CD4-positive, CD25-positive, alpha-beta regulatory T cell (primary cell): Measurements from ENCODE around the gene CFAP46. TPM values are rescaled to one million over a fixed set of nuclear protein-coding genes. Genes with fewer than 3 reads are reported as not detected.

ENCODE experiments used
- ATAC-seq, 2 donors: fragments of 150-1000 bp; cut with Tn5 transposase; one replicate each; pipeline ENCODE4 v1.10.0; 2021; ENCODE audit warnings: low read depth in 2 of 2, moderate number of reproducible peaks in 2 of 2, moderate library complexity in 1 of 2
- DNase-seq, 3 donors: peaks; one replicate each; pipeline versions ENCODE4 v3.0.0 to v3.0.0-alpha.2; 2012 to 2022; ENCODE audit warnings: mixed read lengths in 1 of 3
- H3K27ac ChIP-seq: one replicate; pipeline ENCODE4 v1.7.0; 2013; ENCODE audit warnings: mild to moderate bottlenecking, low read length; ENCODE audit not compliant: insufficient read depth, poor library complexity, severe bottlenecking
- H3K27me3 ChIP-seq: one replicate; pipeline ENCODE4 v1.7.0; 2013; ENCODE audit warnings: low read length; ENCODE audit not compliant: control insufficient read depth, insufficient read depth
- H3K36me3 ChIP-seq: one replicate; pipeline ENCODE4 v1.7.0; 2013; ENCODE audit warnings: mild to moderate bottlenecking, low read length, moderate library complexity; ENCODE audit not compliant: control insufficient read depth, insufficient read depth
- H3K4me1 ChIP-seq: 2 replicates; pipeline ENCODE4 v1.7.0; 2013; ENCODE audit warnings: mild to moderate bottlenecking, low read length; ENCODE audit not compliant: insufficient read depth, control insufficient read depth, poor library complexity, severe bottlenecking
- H3K4me3 ChIP-seq: one replicate; pipeline ENCODE4 v1.7.0; 2013; ENCODE audit warnings: low read depth, mild to moderate bottlenecking, low read length, moderate library complexity
- H3K9me3 ChIP-seq, 2 experiments: 1 replicate in 1 of 2; 2 replicates in 1 of 2; pipeline ENCODE4 v1.7.0; 2013; ENCODE audit warnings: low read length in 2 of 2, mild to moderate bottlenecking in 1 of 2, moderate library complexity in 1 of 2; ENCODE audit not compliant: control insufficient read depth in 2 of 2
- H3K27ac Mint-ChIP-seq, 3 donors: one replicate each; pipeline ENCODE4 v1.8.0; 2020 to 2022; ENCODE audit warnings: mild to moderate bottlenecking in 3 of 3, mixed read lengths in 3 of 3, moderate library complexity in 2 of 3
- H3K27me3 Mint-ChIP-seq: one replicate; pipeline ENCODE4 v1.8.0; 2022; ENCODE audit warnings: mild to moderate bottlenecking, mixed read lengths
- H3K36me3 Mint-ChIP-seq: one replicate; pipeline ENCODE4 v1.8.0; 2020; ENCODE audit warnings: mixed read lengths
- H3K4me1 Mint-ChIP-seq, 4 donors: one replicate each; pipeline ENCODE4 v1.8.0; 2020 to 2022; ENCODE audit warnings: mixed read lengths in 4 of 4, mild to moderate bottlenecking in 1 of 4
- H3K4me3 Mint-ChIP-seq, 4 donors: one replicate each; pipeline ENCODE4 v1.8.0; 2020 to 2022; ENCODE audit warnings: mild to moderate bottlenecking in 4 of 4, mixed read lengths in 4 of 4, moderate library complexity in 3 of 4
- H3K9me3 Mint-ChIP-seq, 7 donors: one replicate each; pipeline ENCODE4 v1.8.0; 2020 to 2022; ENCODE audit warnings: mixed read lengths in 7 of 7, mild to moderate bottlenecking in 3 of 7, moderate library complexity in 2 of 7
- polyA plus RNA-seq, 4 donors: library from polyadenylated mRNA; unstranded; fragments of 300-500 nt; fragmentation: Illumina TruSeq; gene quantifications; one replicate each; pipeline ENCODE4 v1.2.3, GENCODE V29; 2021
- total RNA-seq: library from RNA; stranded (reverse); gene quantifications from one replicate; pipeline ENCODE4 v1.2.3, GENCODE V29; 2022

CFAP46 gene
- total and polyA plus RNA-seq, 5 donors from 2014 or later = not detected

- Mint-ChIP-seq H3K36me3 (peaks cover 21% of the 10 kb centered on the region), H3K9me3 (peaks cover 0 to 5% (median 0%) of the 10 kb centered on the region in 7 donors), H3K4me3 (no peak overlapping the region), H3K4me1 (peaks cover 0 to 4% (median 0%) of the 10 kb centered on the region in 4 donors), H3K27ac (no peak overlapping the region), H3K27me3 (no peaks in the 10 kb centered on the region)
- ATAC-seq = no peak
- DNase-seq = no peak
- H3K9me3 ChIP-seq = no peaks in the 10 kb centered on the region
- H3K27ac ChIP-seq = no peak overlapping the region
- no peak overlapping the region for H3K4me3 ChIP-seq
- H3K4me1 ChIP-seq = no peaks in the 10 kb centered on the region
- H3K27me3 ChIP-seq = no peaks in the 10 kb centered on the region
- no peaks in the 10 kb centered on the region for H3K36me3 ChIP-seq
Measured at GRCh38 chr10:132768346-132769248, 173.8 kb downstream of the CFAP46 start.

GRCh38 chr10:132766291-132766690 lies 176.1 kb downstream of the CFAP46 start:
- ATAC-seq = no peak
- H3K27me3 Mint-ChIP-seq = no peaks in the 10 kb centered on the region
- H3K36me3 ChIP-seq = no peaks in the 10 kb centered on the region
- H3K4me3 ChIP-seq = no peak overlapping the region
- H3K9me3 ChIP-seq = no peaks in the 10 kb centered on the region
- peaks cover 21% of the 10 kb centered on the region for H3K36me3 Mint-ChIP-seq
- peaks cover 0 to 5% (median 2%) of the 10 kb centered on the region in 7 donors for H3K9me3 Mint-ChIP-seq
- DNase-seq = no peak
- peak overlapping the region in 1 of 4 donors; percentile 50 for H3K4me3 Mint-ChIP-seq
- H3K27me3 ChIP-seq = no peaks in the 10 kb centered on the region
- H3K27ac Mint-ChIP-seq = no peak overlapping the region
- peaks cover 0 to 8% (median 0%) of the 10 kb centered on the region in 4 donors for H3K4me1 Mint-ChIP-seq
- no peak overlapping the region for H3K27ac ChIP-seq
- no peaks in the 10 kb centered on the region for H3K4me1 ChIP-seq

GRCh38 chr10:132765435-132765834 lies 176.9 kb downstream of the CFAP46 start:
- Mint-ChIP-seq H3K36me3 (peaks cover 21% of the 10 kb centered on the region), H3K4me1 (peaks cover 0 to 8% (median 0%) of the 10 kb centered on the region in 4 donors), H3K9me3 (peaks cover 0 to 5% (median 2%) of the 10 kb centered on the region in 7 donors), H3K27ac (peak overlapping the region in 1 of 3 donors; percentile 46), H3K27me3 (no peaks in the 10 kb centered on the region), H3K4me3 (no peak overlapping the region)
- Histone ChIP-seq H3K27ac (no peak overlapping the region), H3K4me1 (no peaks in the 10 kb centered on the region), H3K9me3 (no peaks in the 10 kb centered on the region), H3K36me3 (no peaks in the 10 kb centered on the region), H3K27me3 (no peaks in the 10 kb centered on the region), H3K4me3 (no peak overlapping the region)
- DNase-seq (no peak), ATAC-seq (no peak)

- Mint-ChIP-seq H3K4me3 (no peak overlapping the region), H3K27me3 (no peaks in the 10 kb centered on the region), H3K4me1 (peaks cover 0 to 8% (median 0%) of the 10 kb centered on the region in 4 donors), H3K9me3 (peaks cover 0 to 5% (median 2%) of the 10 kb centered on the region in 7 donors), H3K27ac (no peak overlapping the region), H3K36me3 (peaks cover 21% of the 10 kb centered on the region)
- DNase-seq (no peak), ATAC-seq (no peak)
- no peak overlapping the region for H3K4me3 ChIP-seq
- H3K27ac ChIP-seq = no peak overlapping the region
- H3K36me3 ChIP-seq = no peaks in the 10 kb centered on the region
- H3K9me3 ChIP-seq = no peaks in the 10 kb centered on the region
- no peaks in the 10 kb centered on the region for H3K27me3 ChIP-seq
- H3K4me1 ChIP-seq = no peaks in the 10 kb centered on the region
Measured at GRCh38 chr10:132764108-132764507, 178.3 kb downstream of the CFAP46 start.

GRCh38 chr10:132763545-132763944 lies 178.8 kb downstream of the CFAP46 start:
- no peak overlapping the region for H3K27ac ChIP-seq
- H3K27me3 ChIP-seq = no peaks in the 10 kb centered on the region
- Mint-ChIP-seq H3K27ac (no peak overlapping the region), H3K36me3 (peaks cover 18% of the 10 kb centered on the region), H3K4me3 (no peak overlapping the region), H3K27me3 (no peaks in the 10 kb centered on the region), H3K9me3 (peaks cover 0 to 5% (median 2%) of the 10 kb centered on the region in 7 donors), H3K4me1 (peaks cover 0 to 8% (median 0%) of the 10 kb centered on the region in 4 donors)
- no peaks in the 10 kb centered on the region for H3K9me3 ChIP-seq
- no peak for ATAC-seq
- H3K4me1 ChIP-seq = no peaks in the 10 kb centered on the region
- no peak overlapping the region for H3K4me3 ChIP-seq
- H3K36me3 ChIP-seq = peaks cover 1% of the 10 kb centered on the region
- no peak for DNase-seq

GRCh38 chr10:132762267-132762666 lies 180.1 kb downstream of the CFAP46 start:
- DNase-seq = no peak
- peak overlapping the region in 1 of 3 donors; percentile 31 for H3K27ac Mint-ChIP-seq
- no peak for ATAC-seq
- H3K27me3 Mint-ChIP-seq = no peaks in the 10 kb centered on the region
- Histone ChIP-seq H3K9me3 (no peaks in the 10 kb centered on the region), H3K27ac (no peak overlapping the region), H3K4me3 (no peak overlapping the region), H3K4me1 (no peaks in the 10 kb centered on the region), H3K36me3 (peaks cover 3% of the 10 kb centered on the region), H3K27me3 (no peaks in the 10 kb centered on the region)
- H3K9me3 Mint-ChIP-seq = peaks cover 0 to 5% (median 2%) of the 10 kb centered on the region in 7 donors
- no peak overlapping the region for H3K4me3 Mint-ChIP-seq
- peaks cover 18% of the 10 kb centered on the region for H3K36me3 Mint-ChIP-seq
- H3K4me1 Mint-ChIP-seq = peaks cover 0 to 8% (median 0%) of the 10 kb centered on the region in 4 donors

GRCh38 chr10:132761395-132762060 lies 180.8 kb downstream of the CFAP46 start:
- no peak overlapping the region for H3K4me3 ChIP-seq

More at GRCh38 chr10:132761395-132762060, 180.8 kb downstream of the CFAP46 start:
- DNase-seq = no peak
- H3K27ac Mint-ChIP-seq = no peak overlapping the region
- Histone ChIP-seq H3K36me3 (peaks cover 3% of the 10 kb centered on the region), H3K4me1 (no peaks in the 10 kb centered on the region), H3K9me3 (peaks cover 0 to 1% of the 10 kb centered on the region in 2 experiments), H3K27me3 (no peaks in the 10 kb centered on the region), H3K27ac (no peak overlapping the region)
- no peaks in the 10 kb centered on the region for H3K27me3 Mint-ChIP-seq
- peaks cover 0 to 8% (median 0%) of the 10 kb centered on the region in 4 donors for H3K4me1 Mint-ChIP-seq
- H3K36me3 Mint-ChIP-seq = peaks cover 21% of the 10 kb centered on the region
- ATAC-seq = no peak
- H3K4me3 Mint-ChIP-seq = no peak overlapping the region
- peaks cover 0 to 4% (median 2%) of the 10 kb centered on the region in 7 donors for H3K9me3 Mint-ChIP-seq
